Raji (cell line): ENCODE results near the gene ARNT2.

Experiments
- POLR2A ChIP-seq: IDR thresholded peaks from 2 replicates; pipeline ENCODE4 v1.6.1; 2011; ENCODE audit warnings: low read depth, low read length, control low read depth; ENCODE audit not compliant: insufficient read depth

The ARNT2 gene

DNA sequence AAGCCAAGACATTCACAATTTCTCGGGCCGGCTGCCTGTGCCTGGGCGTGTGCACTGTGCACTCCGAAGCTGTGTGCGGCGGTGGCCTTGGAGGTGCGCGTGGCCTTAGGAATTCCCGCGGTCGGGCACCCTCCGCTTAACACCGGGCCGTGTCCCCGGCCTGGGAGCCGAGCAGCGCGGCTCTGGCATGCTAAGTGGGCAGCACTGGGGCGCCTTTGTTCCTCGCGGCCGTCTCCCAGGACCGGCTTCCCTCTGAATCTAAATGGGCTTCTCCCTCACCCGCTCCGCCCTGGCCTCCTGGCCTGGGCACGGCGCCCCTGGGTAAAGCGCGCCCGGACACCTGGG, 498 bp upstream of the ARNT2 start:
- TF ChIP-seq POLR2A = no peak

DNA sequence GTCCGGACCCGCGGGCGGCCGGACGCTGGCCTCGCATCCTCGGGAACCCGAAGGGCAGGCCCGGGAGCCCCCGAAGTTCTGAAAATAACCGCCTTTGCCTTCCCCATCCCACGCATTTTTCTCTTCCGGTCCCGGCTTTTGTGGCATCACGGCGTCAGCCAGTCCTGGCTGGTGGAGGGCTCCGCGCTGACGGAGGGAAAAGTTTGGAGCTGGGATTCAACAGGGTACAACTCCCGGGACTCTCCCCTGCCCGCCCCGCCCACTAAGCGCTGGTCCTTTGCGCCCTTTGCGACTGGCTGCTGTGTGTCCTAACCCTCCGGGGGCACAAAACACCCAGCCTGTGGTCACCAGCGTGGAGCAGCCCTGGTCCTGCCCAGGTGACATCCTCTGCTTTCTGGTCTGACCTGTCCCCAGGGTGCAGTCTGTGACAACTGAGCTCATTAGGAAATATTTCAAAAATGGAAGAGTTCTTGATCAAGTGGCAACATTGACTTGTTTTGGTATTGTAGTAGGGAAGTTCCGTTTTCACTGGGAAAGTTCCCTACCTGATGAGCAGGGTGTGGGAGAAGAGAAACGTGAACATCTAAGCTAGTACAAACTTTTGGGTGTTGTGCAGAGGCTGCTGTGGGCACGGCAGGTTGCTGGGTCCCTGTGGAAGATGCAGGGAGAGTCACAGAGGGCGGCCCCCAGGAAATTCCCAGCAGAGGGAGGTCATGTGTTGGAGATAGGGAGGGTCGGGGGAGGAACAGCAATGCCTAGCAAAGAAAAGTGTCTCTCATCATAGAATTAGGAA, 775 bp downstream of the ARNT2 start:
- TF ChIP-seq POLR2A = no peak

GRCh38 chr15:80405554-80405850, 1.3 kb downstream of the ARNT2 start:
- TF ChIP-seq POLR2A = no peak

- TF ChIP-seq POLR2A = no peak
Measured at GRCh38 chr15:80405970-80406369, 1.8 kb downstream of the ARNT2 start.

GRCh38 chr15:80411788-80412288, 7.7 kb downstream of the ARNT2 start:
- TF ChIP-seq POLR2A = no peak

DNA sequence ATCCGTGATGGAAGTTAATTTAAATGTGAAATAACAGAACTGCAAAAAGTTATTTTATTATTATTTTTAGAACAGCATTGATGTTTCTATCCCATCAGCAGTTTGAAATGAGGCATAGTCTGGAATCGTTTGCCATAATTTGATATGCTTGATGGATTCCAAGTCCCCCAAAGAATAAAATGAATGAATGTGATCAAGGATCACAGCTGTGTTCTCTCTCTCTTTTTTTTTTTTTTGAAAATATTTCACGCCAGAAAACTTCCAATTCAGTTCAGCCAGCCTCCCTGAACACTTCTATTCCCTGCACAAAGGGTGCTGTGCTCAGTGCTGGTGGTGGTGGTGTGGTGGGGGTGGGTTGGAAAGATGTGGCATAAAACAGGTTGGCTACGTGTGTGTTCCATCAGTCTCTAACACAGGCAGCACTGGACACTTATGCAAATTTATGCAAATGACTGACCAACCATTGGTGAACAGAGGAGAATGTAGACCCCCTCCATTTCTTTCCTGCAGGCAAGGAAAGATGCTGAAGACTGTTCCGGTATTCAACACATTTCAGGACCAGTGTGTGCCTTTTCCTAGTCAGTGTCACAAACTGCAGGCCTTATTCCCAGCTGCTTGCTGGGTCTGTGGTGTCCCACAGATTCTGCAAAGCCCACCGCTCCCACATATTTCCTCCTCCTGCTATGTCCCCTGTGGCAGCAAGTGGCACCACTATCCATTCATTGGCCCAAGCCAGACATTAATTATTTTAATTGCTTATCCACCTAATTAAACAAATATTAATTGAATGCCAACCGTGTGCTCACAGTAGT, 10.6 kb downstream of the ARNT2 start:
- no peak for TF ChIP-seq POLR2A

- no peak for TF ChIP-seq POLR2A
Measured at GRCh38 chr15:80415358-80415670, 11.1 kb downstream of the ARNT2 start.

DNA sequence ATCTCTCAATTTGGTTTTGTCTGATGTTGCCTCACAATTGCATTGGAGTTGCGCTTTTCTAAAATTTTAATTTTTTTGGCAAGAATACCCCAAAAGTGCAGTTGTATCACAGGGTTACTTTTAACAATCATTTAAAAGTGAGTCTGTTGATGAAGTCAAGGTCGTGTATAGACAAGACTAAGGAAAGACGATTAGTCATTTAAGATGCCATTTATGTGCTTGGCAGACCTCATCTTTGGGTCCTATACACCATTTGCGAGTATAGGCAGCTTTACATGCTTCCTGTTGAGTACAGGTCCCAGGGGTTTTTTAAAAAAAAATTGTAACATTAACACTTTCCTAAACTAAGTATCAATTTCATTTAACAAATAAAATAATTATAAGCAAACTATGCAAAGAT, 12.5 kb downstream of the ARNT2 start:
- TF ChIP-seq POLR2A = no peak

GRCh38 chr15:80418892-80419537, 14.8 kb downstream of the ARNT2 start:
- TF ChIP-seq POLR2A = no peak

DNA sequence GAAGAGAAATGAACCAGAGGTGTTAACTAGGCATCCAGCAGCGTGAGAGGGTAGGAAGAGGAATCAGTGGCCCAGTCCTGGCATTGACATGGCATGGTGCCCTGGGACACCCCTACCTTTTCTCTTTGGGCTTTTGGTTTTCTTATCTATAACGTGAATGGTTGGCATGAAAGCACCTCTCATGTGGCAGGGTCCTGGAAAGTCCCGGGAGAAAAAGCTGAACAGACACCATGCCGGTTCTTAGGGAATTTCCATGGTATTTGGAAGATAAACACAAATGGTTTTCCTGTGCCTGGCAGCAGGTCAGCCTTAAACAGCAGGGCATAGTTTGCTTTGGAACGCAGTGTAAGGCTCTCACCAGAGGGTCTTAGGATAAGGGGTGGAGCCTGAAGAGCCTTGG, 15.4 kb downstream of the ARNT2 start:
- TF ChIP-seq POLR2A = no peak

DNA sequence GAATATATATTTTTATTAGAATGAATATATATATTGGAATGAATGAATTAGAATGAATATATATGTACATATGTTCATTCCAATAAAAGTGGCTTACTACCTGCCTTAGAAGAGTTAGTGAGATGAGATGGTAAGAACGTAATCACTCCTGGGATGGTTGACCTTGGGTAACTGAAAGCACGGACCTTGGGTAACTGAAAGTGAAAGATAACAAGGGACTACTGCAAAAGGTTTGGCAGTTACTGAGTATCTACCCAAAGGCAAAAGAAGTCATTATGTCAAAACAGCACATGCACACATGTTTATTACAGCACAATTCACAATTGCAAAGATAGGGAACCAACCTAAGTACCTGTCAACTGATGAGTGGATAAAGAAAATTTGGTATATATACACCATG, 16.5 kb downstream of the ARNT2 start:
- no peak for TF ChIP-seq POLR2A

- no peak for TF ChIP-seq POLR2A
Measured at GRCh38 chr15:80423215-80423614, 19.0 kb downstream of the ARNT2 start.

DNA sequence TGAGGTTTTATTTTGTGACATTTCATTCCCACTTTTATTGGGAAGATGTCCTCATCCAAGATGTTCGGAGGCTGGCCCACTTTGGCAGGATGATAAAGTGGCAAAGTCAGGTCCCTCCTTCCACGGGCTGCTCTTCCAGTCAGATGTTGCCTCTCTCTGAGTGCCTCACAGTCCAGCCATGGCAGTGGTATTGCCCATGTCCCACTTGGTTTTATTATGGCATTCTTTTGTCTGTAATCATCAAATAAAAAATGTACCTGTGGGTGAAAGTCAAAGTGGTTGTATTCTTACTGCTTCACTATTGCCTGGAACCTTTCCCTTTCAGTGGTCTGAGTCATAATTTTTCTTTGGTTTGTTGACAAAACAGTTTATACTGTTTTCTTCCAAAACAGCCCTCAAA, 20.2 kb downstream of the ARNT2 start:
- no peak for TF ChIP-seq POLR2A

- no peak for TF ChIP-seq POLR2A
Measured at GRCh38 chr15:80426316-80426715, 22.1 kb downstream of the ARNT2 start.

- TF ChIP-seq POLR2A = no peak
Measured at GRCh38 chr15:80429964-80430363, 25.8 kb downstream of the ARNT2 start.
